Glutamatergic neuron (in vitro differentiated cells): ENCODE data around the gene EVC. TPM values are rescaled to one million over a fixed set of nuclear protein-coding genes. Genes with fewer than 3 reads are reported as not detected.

Experiments used
- DNase-seq: peaks from one replicate; pipeline ENCODE4 v3.0.0; 2022
- H3K27ac Mint-ChIP-seq: one replicate; pipeline ENCODE4 v1.8.0; 2020; ENCODE audit warnings: mild to moderate bottlenecking, mixed read lengths, inconsistent platforms; ENCODE audit not compliant: unreplicated experiment
- H3K27me3 Mint-ChIP-seq: one replicate; pipeline ENCODE4 v1.8.0; 2020; ENCODE audit warnings: mild to moderate bottlenecking, moderate library complexity, mixed read lengths, inconsistent platforms; ENCODE audit not compliant: unreplicated experiment
- H3K36me3 Mint-ChIP-seq: one replicate; pipeline ENCODE4 v1.8.0; 2020; ENCODE audit warnings: mild to moderate bottlenecking, mixed read lengths, inconsistent platforms; ENCODE audit not compliant: unreplicated experiment
- H3K4me1 Mint-ChIP-seq: one replicate; pipeline ENCODE4 v1.8.0; 2020; ENCODE audit warnings: mild to moderate bottlenecking, low read depth, mixed read lengths, inconsistent platforms; ENCODE audit not compliant: unreplicated experiment
- H3K4me3 Mint-ChIP-seq: one replicate; pipeline ENCODE4 v1.8.0; 2020; ENCODE audit warnings: mild to moderate bottlenecking, mixed read lengths, inconsistent platforms; ENCODE audit not compliant: unreplicated experiment
- H3K9me3 Mint-ChIP-seq: one replicate; pipeline ENCODE4 v1.8.0; 2020; ENCODE audit warnings: mild to moderate bottlenecking, moderate library complexity, mixed read lengths, inconsistent platforms; ENCODE audit not compliant: unreplicated experiment
- total RNA-seq: library from RNA; stranded (reverse); fragmentation: NEBNext Ultra II Directional; extraction: Animal tissue kit (Norgen Biotek cat#: 25700); gene quantifications from one replicate; pipeline ENCODE4 v1.2.1, GENCODE V29; 2021; ENCODE audit not compliant: unreplicated experiment
- TF ChIP-seq, protein P1 (sequence below): fragments of 200-600 bp; sonication (generic); IDR thresholded peaks from one replicate; pipeline ENCODE4 v1.5.0; 2021; ENCODE audit not compliant: partially characterized antibody, unreplicated experiment

EVC gene
- total RNA-seq, 1 donor from 2014 or later: 6.7 TPM

DNA sequence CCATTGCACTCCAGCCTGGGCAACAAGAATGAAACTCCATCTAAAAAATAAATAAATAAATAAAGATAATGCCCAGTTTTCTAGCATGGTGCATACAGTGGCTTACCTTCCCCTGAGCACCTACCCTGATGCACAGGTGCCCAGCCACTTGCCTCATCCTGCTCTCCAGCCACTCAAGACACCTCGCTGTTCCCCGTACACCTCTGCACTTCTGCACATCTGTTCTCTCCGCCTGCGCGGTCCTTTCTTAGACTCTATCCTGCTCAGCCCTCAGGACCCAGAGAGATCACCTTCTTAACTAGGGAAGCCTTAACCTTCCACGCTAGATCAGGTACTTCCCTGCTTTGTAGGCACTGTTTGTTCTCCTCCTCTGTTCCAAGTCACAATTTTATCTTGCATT is 2.9 kb downstream of the EVC start:
- peaks cover 7% of the 10 kb centered on the region for H3K36me3 Mint-ChIP-seq
- H3K4me1 Mint-ChIP-seq: peaks cover 4% of the 10 kb centered on the region
- H3K4me3 Mint-ChIP-seq: no peak overlapping the region
- TF ChIP-seq, protein P1, sequence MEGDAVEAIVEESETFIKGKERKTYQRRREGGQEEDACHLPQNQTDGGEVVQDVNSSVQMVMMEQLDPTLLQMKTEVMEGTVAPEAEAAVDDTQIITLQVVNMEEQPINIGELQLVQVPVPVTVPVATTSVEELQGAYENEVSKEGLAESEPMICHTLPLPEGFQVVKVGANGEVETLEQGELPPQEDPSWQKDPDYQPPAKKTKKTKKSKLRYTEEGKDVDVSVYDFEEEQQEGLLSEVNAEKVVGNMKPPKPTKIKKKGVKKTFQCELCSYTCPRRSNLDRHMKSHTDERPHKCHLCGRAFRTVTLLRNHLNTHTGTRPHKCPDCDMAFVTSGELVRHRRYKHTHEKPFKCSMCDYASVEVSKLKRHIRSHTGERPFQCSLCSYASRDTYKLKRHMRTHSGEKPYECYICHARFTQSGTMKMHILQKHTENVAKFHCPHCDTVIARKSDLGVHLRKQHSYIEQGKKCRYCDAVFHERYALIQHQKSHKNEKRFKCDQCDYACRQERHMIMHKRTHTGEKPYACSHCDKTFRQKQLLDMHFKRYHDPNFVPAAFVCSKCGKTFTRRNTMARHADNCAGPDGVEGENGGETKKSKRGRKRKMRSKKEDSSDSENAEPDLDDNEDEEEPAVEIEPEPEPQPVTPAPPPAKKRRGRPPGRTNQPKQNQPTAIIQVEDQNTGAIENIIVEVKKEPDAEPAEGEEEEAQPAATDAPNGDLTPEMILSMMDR: no peak
- no peak for DNase-seq
- H3K27me3 Mint-ChIP-seq: peaks cover 6% of the 10 kb centered on the region
- no peak overlapping the region for H3K27ac Mint-ChIP-seq
- H3K9me3 Mint-ChIP-seq: peaks cover 12% of the 10 kb centered on the region

DNA sequence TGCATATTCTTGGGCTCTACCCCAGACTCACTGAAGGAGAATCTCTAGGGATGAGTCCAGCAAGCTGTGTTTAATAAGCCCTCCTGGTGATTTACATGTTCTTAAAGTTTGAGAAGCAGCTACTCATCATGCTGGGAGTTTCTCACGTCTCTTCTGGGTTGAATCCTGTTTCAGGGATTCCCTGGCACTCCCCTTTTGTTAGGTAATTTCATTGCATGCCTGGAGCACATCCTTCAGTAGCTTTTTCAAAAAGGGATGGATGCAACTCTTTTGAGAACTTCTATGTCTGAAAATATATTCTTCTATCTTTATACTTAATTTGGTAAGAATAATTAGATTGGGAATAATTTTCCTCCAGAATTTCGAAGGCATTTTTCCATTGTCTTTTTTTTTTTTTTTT is 4.4 kb downstream of the EVC start:
- H3K9me3 Mint-ChIP-seq: peaks cover 12% of the 10 kb centered on the region
- DNase-seq: no peak
- TF ChIP-seq, protein P1: no peak
- H3K36me3 Mint-ChIP-seq: peaks cover 7% of the 10 kb centered on the region
- H3K27ac Mint-ChIP-seq: no peak overlapping the region
- H3K27me3 Mint-ChIP-seq: peaks cover 6% of the 10 kb centered on the region
- H3K4me3 Mint-ChIP-seq: no peak overlapping the region
- H3K4me1 Mint-ChIP-seq: peaks cover 3% of the 10 kb centered on the region

GRCh38 chr4:5716391-5716790 is 5.4 kb downstream of the EVC start:
- TF ChIP-seq, protein P1: no peak
- peaks cover 10% of the 10 kb centered on the region for H3K27me3 Mint-ChIP-seq
- no peak overlapping the region for H3K4me3 Mint-ChIP-seq
- H3K4me1 Mint-ChIP-seq: no peaks in the 10 kb centered on the region
- DNase-seq: no peak
- peaks cover 7% of the 10 kb centered on the region for H3K36me3 Mint-ChIP-seq
- no peak overlapping the region for H3K27ac Mint-ChIP-seq
- H3K9me3 Mint-ChIP-seq: peaks cover 9% of the 10 kb centered on the region

DNA sequence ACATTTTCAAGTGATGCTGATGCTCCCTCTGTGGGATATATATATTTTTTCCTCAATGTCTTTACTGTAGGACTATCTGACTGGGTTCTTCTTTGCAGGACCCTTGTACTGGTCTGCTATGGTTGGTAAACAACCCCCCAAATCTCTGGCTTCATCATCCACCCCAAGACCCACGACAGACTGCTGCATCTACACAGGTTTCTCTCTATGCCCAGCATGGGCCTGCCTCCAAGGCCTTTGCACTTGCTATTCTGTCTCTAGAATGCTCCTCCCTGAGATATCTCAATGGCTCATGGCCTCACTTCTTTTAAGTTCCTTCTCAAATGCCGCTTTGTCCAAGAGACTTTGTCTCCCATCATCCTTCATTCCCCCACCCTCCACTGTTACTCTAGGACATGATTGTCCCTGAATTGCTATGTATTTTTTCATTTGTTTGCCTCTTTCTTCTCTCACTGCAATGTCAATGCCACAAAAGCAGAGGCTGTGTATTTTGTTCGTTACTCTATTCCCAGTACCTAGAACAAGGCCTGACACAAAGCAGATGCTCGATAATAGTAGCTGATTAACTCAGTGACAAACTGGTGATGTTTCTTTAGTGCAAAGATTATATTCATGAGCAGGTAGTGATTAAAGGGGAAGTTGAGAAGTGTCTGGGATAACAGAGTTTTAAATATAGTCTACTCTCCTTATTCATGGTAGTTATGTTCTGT is 6.6 kb downstream of the EVC start:
- Mint-ChIP-seq H3K9me3 (peaks cover 4% of the 10 kb centered on the region), H3K4me1 (no peaks in the 10 kb centered on the region), H3K36me3 (peaks cover 7% of the 10 kb centered on the region), H3K27ac (no peak overlapping the region), H3K27me3 (peaks cover 7% of the 10 kb centered on the region), H3K4me3 (no peak overlapping the region)
- no peak for DNase-seq
- TF ChIP-seq, protein P1: no peak

DNA sequence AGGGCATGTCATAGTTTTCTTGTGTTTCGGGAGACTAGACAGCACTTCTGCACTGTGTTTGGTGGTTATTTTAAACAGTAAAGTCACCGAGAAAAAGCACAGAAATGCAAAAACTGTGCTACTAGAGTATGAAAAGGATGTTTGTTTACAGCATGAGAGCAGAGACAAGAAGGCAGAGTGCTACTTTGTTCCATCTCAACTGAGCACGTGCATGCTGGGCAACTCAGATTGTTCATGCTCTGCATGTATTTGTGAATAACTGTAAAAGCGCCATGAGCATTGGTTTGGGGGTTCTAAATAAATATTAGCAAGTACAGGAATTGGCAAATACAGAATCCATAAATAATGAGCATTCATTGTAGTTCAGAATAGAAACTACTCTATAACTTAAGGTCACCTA is 7.4 kb downstream of the EVC start:
- TF ChIP-seq, protein P1: no peak
- Mint-ChIP-seq H3K27me3 (peaks cover 6% of the 10 kb centered on the region), H3K4me1 (no peaks in the 10 kb centered on the region), H3K4me3 (no peak overlapping the region), H3K36me3 (peaks cover 7% of the 10 kb centered on the region), H3K9me3 (peaks cover 4% of the 10 kb centered on the region), H3K27ac (no peak overlapping the region)
- no peak for DNase-seq
